ENCODE results near the gene ATP5F1E.
"Not testable (repeated sequence)": the region's sequence is repeated elsewhere in the genome, so short reads cannot be mapped to it uniquely, and the experiment has no call there.

ATP5F1E gene

DNA sequence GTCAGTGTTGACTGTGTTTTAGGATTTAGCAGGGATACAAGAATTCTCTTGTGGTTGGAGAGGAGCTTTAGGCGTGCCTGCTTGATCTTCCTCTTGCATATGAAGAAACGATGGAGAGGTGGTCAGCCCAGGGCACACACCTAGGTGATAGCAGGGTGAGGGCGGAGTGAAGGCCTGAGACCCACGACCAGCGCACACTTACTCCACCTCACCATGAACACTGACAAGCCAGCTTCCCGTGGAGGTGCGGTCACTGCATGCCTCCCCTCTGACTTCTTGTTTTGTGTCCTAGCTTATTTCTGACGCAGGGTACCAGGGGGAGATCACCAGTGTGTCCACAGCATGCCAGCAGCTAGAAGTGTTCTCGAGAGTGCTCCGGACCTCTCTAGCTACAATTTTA, 42.9 kb downstream of the ATP5F1E start:
- no peak for DNase-seq (ENCODE audit: low read depth in 2 of 2)

- no peak for DNase-seq (ENCODE audit: low read depth in 2 of 2)
Measured at GRCh38 chr20:58988565-58988882, 43.6 kb downstream of the ATP5F1E start.

DNA sequence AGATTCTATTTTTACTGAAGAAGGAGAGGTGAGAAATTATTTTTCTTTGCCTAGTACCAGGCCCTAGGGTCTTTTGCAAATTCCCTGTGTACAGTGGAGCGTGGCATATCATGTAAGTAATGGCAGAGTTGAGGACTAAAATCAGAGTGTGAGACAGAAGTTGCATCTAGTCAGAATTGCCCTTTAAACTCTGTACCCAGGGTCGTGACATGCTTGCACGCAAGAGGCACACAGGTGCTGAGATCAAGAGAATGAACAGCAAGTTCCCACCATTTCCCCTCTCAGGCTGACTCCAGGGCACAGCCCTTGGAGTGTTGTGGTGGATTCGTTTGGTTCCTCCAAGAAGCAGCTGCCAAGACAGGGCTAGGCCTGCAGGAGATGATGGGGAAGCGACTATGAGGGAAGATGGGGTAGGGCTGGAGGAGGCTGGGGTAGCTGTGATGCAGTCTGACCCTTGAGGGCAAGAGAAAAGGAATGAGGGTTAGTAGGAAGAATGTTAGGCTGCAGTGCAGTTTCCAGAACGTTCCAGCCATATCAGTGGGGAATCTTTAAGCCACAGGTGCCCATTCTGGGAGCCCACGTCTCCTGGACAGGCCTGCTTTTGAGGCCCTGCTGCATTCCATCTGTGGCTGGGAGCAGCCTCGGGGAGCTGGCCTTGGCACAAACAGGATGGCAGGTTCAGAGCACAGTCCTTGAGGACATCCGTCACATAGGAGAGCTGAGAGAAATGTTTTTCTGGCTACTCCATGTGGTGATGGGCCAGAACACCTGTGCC, 44.2 kb downstream of the ATP5F1E start:
- DNase-seq (ENCODE audit: low read depth in 2 of 2) = no peak

DNA sequence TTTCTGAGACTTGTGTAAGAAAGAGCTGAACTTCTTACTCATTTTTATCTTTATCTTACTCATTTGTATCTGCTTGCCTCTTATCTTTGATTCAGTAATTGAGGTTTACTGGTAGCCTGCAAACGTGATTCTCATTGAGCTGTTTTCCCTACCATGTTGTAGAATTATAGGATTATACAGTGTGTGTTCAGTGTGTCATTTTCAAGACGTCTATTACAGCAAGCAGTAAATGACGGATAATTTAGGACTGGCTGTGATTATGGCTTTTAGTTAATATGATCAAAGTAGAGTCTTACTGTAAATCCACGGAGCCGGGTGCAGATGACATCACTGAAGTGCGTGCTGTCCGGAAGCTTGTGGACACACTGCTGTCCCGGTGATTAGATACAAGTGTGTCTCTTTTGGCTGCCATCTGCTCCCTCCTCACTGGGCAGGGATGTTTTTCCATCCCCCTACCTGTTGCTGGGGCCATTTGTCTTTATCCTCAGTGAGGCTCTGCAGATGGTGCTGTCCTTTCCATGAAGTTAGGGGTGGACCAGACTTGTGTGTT, 45.1 kb downstream of the ATP5F1E start:
- no peak for DNase-seq (ENCODE audit: low read depth in 2 of 2)

DNA sequence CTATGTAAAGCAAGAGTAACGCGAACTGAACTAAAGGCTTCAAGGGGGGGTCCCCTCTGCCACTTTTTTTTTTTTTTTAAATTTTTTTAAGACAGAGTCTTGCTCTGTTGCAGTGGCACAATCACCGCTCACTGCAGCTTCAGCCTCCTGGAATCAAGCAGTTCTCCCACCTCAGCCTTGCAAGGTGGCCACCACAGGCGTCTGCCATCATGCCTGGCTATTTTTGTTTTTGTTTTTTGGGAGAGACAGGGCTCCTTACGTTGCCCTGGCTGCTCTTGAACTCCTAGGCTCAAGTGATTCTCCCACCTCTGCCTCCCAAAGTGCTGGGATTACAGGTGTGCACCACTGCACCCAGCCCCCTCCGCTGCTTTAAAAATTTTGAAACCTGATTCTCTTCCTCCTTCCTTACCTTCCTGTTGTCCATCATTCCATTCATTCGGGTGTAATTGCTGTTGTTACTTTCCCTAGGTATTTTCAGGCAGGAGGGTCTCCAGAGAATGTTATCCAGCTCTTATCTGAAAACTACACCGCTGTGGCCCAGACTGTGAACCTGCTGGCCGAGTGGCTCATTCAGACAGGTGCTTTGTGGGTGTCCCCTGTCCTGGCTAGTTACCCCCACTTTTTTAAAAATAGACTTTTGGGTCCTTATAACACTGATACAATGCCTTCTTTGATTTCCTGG, 45.7 kb downstream of the ATP5F1E start:
- no peak for DNase-seq (ENCODE audit: low read depth in 2 of 2)

- DNase-seq (ENCODE audit: low read depth in 2 of 2) = no peak
Measured at GRCh38 chr20:58985656-58986055, 46.5 kb downstream of the ATP5F1E start.

DNA sequence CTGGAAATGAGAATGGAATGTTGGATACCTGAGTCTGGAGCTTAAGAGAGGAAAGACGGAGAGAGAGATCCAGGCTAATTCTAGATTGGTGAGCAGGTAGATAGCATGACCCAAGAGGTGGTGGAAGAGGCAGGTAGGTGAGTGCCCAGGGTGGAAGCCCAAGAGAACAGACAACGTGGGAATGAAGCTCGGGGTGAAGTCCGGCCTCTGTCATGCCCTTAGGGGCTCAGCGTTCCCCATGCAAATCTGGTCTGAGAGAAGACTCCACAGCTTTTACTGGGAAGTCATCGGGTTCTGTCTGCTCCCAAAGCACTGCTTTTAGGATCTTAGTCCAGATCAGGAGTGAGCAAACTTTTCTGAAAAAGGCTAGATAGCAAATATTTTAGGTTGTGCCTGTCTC, 47.4 kb downstream of the ATP5F1E start:
- no peak for DNase-seq (ENCODE audit: low read depth in 2 of 2)

- DNase-seq (ENCODE audit: low read depth in 2 of 2) = not testable (repeated sequence)
Measured at GRCh38 chr20:58983115-58983468, 49.0 kb downstream of the ATP5F1E start.

DNA sequence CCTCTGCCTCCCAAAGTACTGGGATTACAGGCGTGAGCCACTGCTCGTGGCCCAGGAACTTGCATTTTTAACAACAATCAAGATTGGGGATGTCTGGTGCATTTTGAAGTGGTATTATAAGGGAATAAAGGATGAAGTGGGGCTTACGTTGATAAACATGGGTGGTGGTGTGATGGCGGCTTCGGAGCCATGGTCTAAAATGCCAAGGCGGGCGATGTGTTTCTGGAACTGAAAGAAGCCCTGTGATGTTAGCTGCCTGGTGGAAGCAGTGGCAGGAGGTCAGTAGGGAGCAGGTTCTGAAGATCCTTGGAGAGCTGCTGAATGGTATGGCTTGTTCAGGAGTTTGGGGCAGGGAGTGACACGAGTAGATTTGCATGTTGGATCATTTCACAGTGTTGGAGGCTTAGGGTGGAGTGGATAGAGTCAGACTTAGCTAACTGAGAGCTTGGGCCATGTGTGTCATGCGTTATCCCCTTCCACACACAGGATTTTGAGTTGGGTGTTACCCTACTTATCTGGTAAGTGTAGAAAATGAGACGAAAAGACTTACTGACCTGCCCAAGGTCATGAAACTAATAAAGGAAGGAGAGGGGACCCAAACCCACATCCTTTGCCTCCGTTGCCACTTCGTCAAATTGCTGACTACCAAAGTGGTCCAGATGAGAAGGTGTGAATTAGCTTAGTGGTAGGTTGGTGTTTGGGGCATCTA, 49.6 kb downstream of the ATP5F1E start:
- DNase-seq (ENCODE audit: low read depth in 2 of 2) = no peak

DNA sequence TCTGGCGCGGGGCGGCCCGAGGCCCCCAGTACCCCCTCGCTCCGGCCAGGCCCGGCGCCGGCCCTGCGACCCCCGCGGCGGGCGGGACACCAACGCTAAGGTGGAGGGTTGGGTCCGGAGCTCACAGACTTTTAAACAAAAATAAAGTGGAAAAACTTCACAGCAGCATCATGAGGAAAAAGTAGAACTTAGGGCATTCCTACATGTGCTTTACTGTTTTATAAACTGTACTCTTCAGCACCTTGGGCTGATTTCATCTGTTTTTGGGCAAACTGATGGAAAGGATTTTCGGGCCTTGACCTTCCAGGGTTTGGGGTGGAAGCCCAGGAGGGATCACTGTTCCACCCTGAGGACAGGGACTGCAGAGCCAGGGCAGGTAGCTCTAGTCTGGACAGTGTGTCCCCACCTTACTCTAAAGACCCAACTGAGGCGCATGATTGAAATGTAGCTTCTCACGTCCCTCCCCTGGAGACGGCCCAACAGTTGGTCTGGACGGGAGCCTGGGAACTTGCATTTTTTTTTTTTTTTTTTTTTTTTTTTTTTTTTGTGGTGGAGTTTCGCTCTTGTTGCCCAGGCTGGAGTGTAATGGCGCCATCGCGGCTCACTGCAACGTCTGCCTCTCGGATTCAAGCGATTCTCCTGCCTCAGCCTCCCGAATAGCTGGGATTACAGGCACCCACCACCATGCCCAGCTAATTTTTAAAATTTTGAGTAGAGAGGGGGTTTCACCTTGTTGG, 50.3 kb downstream of the ATP5F1E start:
- DNase-seq (ENCODE audit: low read depth in 2 of 2) = no peak

GRCh38 chr20:58980711-58981627, 51.2 kb downstream of the ATP5F1E start, which contains the start of gene NELFCD:
Gene NELFCD, plus strand, starts transcription at chr20:58981256. Its CDS starts 54 bp downstream, at chr20:58981310.
- DNase-seq (ENCODE audit: low read depth in 2 of 2) = peak; percentile 73 to 81

DNA sequence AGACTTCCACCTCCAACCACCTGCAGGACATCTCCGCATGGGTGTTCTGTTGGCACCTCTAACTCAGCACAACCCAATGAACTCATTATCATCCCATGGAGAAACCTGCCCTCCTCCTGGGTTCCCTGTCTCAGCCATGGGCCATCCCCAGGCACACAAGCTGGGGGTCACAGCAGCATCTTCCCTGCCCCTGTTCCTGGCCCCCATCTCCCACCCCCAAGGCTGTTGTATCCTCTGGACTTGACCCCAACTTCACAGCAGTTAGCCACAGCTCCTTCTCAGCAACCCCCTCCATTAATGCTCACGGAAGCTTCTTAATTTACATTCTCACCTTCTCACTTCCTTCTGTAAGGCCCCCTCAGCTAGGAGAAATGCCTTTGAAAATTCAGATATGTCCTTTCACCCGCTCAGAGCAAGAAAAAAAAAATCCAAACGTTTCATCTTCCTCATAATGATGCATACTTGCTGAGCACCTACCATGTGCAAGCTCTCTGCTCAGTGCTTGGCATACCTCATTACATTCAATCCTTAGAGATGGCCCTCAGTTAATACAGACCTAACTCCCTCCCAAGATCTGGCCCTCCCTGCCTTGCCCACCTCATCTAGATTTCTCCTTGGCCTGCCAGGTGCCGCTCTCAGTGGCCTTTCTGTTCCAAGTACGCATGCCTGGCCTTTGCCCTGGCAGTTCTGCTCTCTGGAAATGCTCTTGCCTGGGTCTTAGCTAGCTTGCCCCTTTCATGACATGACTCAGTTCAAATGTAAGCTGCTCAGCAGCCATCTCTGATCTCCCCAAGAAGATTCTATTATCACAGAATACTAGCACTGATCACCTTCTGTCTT, 53.6 kb downstream of the ATP5F1E start:
- DNase-seq (ENCODE audit: low read depth in 2 of 2) = no peak

DNA sequence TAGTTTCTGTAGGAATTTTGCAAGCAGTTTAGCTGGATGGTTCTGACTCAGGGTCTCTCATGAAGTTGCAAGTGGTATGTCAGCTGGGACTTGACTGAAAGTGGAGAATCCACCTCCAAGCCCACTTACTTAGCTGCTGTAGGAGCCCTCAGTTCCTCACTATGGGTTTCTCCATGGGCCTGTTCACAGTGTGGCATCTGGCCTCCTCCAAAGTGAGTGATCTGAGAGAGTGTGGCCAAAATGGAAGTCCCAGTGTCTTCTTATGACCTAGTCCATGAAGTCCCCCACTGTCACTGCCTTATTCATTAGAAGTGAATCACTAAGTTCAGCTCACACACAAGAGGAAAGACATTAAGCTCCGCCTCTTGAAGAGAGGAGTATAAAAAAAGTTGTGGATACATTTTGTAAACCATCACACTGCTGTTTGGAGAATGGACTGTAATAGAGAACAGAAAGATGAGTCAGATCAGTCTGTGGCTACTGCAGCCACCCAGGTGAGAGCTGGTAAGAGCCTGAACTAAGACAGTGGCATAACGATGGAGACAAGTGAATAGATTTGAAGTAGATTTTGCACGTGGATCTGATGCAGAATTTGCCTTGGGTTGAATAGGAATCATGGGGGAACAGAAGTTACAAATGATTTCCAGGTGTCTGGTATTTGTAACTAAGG, 55.9 kb downstream of the ATP5F1E start:
- no peak for DNase-seq (ENCODE audit: low read depth in 2 of 2)
